ENCODE results near the gene DHRS9.
"Not testable (repeated sequence)": the region's sequence is repeated elsewhere in the genome, so short reads cannot be mapped to it uniquely, and the experiment has no call there.

DHRS9 gene

GRCh38 chr2:169136428-169136827, 67.1 kb downstream of the DHRS9 start:
- not testable (repeated sequence) for DNase-seq (ENCODE audit: low read depth)

- DNase-seq (ENCODE audit: low read depth) = no peak
These were observed 67.6 kb downstream of the DHRS9 start for GRCh38 chr2:169136885-169137534.

GRCh38 chr2:169137924-169138323, 68.6 kb downstream of the DHRS9 start:
- DNase-seq (ENCODE audit: low read depth) = no peak

GRCh38 chr2:169139145-169139544, 69.8 kb downstream of the DHRS9 start:
- no peak for DNase-seq (ENCODE audit: low read depth)

- DNase-seq (ENCODE audit: low read depth) = no peak
These were observed 70.8 kb downstream of the DHRS9 start for GRCh38 chr2:169139993-169140767.

GRCh38 chr2:169141713-169142352, 72.5 kb downstream of the DHRS9 start:
- peak; percentile 39 for DNase-seq (ENCODE audit: low read depth)

- DNase-seq (ENCODE audit: low read depth) = no peak
These were observed 74.6 kb downstream of the DHRS9 start for GRCh38 chr2:169143998-169144397.

Data from activated T-helper 9 cell treated with anti-CD3 and anti-CD28 coated beads, Interleukin-2, amount 50 U/mL, for 16 hours (primary cell).